Osteocyte (in vitro differentiated cells): ENCODE measurements around the gene FMR1. TPM values are rescaled to one million over a fixed set of nuclear protein-coding genes. Genes with fewer than 3 reads are reported as not detected.

Experiments used
- DNase-seq: peaks from one replicate; pipeline ENCODE4 v3.0.0; 2021; ENCODE audit warnings: mixed read lengths; ENCODE audit not compliant: unreplicated experiment; ENCODE audit errors: extremely low spot score
- H3K27ac Mint-ChIP-seq: one replicate; pipeline ENCODE4 v1.8.0; 2021; ENCODE audit warnings: mild to moderate bottlenecking, mixed read lengths; ENCODE audit not compliant: unreplicated experiment
- H3K27me3 Mint-ChIP-seq: one replicate; pipeline ENCODE4 v1.8.0; 2021; ENCODE audit warnings: mixed read lengths; ENCODE audit not compliant: unreplicated experiment
- H3K36me3 Mint-ChIP-seq: one replicate; pipeline ENCODE4 v1.8.0; 2021; ENCODE audit warnings: mixed read lengths; ENCODE audit not compliant: unreplicated experiment
- H3K4me1 Mint-ChIP-seq: one replicate; pipeline ENCODE4 v1.8.0; 2021; ENCODE audit warnings: mixed read lengths; ENCODE audit not compliant: unreplicated experiment
- H3K4me3 Mint-ChIP-seq: one replicate; pipeline ENCODE4 v1.8.0; 2021; ENCODE audit warnings: mild to moderate bottlenecking, moderate library complexity, mixed read lengths; ENCODE audit not compliant: unreplicated experiment
- H3K9me3 Mint-ChIP-seq: one replicate; pipeline ENCODE4 v1.8.0; 2021; ENCODE audit warnings: mixed read lengths; ENCODE audit not compliant: unreplicated experiment
- total RNA-seq: library from RNA; stranded (reverse); gene quantifications from 2 replicates; pipeline ENCODE4 v1.2.1, GENCODE V29; 2021
- TF ChIP-seq, protein P1 (sequence below): fragments of 200-600 bp; sonication (generic); IDR thresholded peaks from 2 replicates; pipeline ENCODE4 v1.5.0; 2021; ENCODE audit warnings: antibody characterized with exemption, mild to moderate bottlenecking, moderate library complexity

The FMR1 gene
- total RNA-seq, 1 donor from 2014 or later: 59.8 TPM

DNA sequence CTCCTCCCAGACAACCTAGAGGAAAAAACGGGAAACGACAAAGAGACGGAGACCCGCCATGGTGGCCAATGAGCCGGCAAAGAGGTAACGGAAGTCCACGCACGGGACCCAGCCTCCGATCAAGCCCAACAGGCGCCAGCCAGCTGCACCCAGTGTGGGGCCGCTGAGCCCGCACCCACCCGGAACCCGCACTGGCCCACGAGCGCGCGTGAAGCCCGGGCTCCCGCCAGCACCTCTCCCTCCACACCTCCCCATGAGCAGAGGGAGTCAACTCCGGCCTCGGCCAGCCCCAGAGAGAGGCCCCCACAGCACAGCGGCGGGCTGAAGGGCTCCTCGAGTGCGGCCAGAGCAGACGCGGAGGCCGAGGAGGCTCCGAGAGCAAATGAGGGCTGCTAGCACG, 14.6 kb upstream of the FMR1 start:
- TF ChIP-seq, protein P1, sequence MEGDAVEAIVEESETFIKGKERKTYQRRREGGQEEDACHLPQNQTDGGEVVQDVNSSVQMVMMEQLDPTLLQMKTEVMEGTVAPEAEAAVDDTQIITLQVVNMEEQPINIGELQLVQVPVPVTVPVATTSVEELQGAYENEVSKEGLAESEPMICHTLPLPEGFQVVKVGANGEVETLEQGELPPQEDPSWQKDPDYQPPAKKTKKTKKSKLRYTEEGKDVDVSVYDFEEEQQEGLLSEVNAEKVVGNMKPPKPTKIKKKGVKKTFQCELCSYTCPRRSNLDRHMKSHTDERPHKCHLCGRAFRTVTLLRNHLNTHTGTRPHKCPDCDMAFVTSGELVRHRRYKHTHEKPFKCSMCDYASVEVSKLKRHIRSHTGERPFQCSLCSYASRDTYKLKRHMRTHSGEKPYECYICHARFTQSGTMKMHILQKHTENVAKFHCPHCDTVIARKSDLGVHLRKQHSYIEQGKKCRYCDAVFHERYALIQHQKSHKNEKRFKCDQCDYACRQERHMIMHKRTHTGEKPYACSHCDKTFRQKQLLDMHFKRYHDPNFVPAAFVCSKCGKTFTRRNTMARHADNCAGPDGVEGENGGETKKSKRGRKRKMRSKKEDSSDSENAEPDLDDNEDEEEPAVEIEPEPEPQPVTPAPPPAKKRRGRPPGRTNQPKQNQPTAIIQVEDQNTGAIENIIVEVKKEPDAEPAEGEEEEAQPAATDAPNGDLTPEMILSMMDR: no peak
- no peak overlapping the region for H3K4me3 Mint-ChIP-seq
- no peaks in the 10 kb centered on the region for H3K36me3 Mint-ChIP-seq
- H3K27me3 Mint-ChIP-seq: no peaks in the 10 kb centered on the region
- DNase-seq: no peak
- H3K9me3 Mint-ChIP-seq: no peaks in the 10 kb centered on the region
- peaks cover 66% of the 10 kb centered on the region for H3K4me1 Mint-ChIP-seq
- H3K27ac Mint-ChIP-seq: no peak overlapping the region

DNA sequence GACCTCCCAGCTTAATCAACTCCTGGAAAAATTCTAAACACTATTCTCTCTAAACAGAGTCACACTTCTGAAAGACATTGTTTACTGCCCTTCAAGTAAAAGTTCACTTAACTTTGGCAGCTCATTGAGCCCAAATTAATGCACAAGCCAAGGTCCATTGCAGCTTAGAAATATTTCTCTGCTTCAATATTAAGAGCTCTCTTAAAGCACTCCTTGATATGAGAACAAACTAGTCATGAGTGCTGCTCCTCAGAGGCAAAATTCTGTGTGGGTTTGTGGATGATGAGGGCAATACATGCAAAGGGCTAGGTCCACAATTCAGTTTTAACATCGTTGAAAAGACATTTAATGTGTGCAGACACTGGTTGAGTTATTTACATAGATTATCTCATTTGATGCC, 12.8 kb upstream of the FMR1 start:
- no peaks in the 10 kb centered on the region for H3K9me3 Mint-ChIP-seq
- TF ChIP-seq, protein P1: no peak
- no peak overlapping the region for H3K27ac Mint-ChIP-seq

DNA sequence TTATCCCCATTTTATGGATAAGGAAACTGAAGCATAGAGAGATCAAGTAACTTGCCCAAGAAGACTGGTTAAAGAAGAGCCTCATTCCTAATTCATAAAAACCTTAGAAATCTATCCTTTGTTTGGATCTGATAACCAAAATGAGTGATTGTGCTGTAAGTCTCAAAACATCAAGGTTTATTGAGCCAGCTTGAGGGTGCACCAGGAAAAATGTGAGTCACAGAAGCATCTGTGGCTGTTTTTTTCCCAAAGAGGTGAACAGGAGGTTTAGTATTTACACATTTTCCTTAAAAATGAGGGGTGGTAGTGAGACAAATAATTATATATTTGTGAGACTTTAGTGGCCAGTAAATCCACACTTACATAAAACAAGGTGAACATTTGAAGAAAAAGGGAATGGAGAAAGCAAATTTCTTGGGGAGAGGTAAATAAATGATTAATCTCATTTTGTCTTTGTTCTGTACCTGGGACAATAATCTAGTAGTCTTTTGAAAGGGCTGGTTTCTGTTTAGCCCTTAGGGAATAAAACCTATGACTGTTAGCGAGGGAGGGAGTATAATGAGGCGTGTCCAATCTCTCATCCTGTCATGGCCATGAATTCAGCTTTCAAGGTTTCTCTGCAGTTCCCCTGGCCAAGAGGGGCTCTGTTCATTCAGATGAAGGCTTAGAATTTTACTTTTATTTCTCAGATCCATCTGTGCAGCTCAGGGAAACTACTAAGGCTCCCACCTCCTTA, 12.2 kb upstream of the FMR1 start:
- peak overlapping the region; percentile 52 for H3K27ac Mint-ChIP-seq
- H3K4me1 Mint-ChIP-seq: peaks cover 54% of the 10 kb centered on the region
- no peaks in the 10 kb centered on the region for H3K9me3 Mint-ChIP-seq
- no peak for DNase-seq
- H3K36me3 Mint-ChIP-seq: no peaks in the 10 kb centered on the region
- TF ChIP-seq, protein P1: no peak
- H3K4me3 Mint-ChIP-seq: no peak overlapping the region
- no peaks in the 10 kb centered on the region for H3K27me3 Mint-ChIP-seq

More for the DNA sequence above, 12.8 kb upstream of the FMR1 start:
- Mint-ChIP-seq H3K27me3 (no peaks in the 10 kb centered on the region), H3K4me1 (peaks cover 60% of the 10 kb centered on the region), H3K36me3 (no peaks in the 10 kb centered on the region), H3K4me3 (no peak overlapping the region)
- DNase-seq: no peak

DNA sequence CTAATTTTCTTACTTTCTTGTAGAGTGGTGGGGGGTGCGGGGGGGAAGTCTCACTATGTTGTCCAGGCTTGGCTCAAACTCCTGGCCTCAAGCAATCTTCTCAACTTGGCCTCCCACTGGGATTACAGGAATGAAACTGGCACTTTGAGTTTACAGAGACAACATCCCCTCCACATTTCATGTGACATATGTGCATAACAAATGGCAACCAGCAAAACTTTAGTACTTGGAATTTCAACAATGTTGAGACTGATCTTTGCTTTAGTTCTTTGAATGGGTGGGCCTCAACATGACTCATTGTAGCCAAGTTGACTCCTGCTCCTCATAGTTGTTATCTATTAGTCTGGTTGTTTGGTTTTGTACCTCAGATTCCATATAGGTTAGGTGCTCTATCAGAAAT, 11.4 kb upstream of the FMR1 start:
- Mint-ChIP-seq H3K36me3 (no peaks in the 10 kb centered on the region), H3K4me1 (peaks cover 47% of the 10 kb centered on the region), H3K9me3 (no peaks in the 10 kb centered on the region), H3K27me3 (no peaks in the 10 kb centered on the region), H3K27ac (peak overlapping the region; percentile 52), H3K4me3 (no peak overlapping the region)
- TF ChIP-seq, protein P1: no peak
- DNase-seq: no peak

DNA sequence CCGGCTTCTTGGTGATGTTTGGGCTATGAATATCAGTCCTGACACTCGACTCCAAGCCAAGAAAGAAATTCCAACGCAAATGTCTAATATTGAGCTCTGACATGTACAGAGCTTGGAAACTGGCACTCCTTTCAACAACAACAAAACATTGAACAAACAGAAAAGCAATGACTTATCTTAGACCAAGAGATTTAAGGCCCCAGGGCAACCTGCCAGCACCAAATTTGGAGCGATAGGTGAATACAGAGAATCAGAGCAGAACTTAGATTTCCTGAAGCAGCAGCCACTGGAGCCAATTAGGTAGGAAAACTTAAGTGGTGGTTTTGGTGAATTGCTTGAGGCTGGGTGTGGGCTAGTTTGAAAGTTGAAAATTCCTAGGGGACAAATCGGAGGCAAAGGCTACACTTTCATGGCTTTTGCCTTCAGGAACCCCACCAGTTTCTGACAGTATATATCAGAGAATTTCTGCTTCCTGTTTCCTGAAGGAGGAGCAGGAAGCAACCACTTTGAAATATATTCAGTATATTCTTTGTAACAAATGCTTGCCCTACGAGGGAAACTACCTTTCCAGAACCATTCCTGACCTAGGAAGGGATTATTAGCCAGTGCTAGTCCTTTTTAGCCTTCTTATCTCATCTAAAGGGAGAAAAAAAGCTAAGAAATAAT, 10.1 kb upstream of the FMR1 start:
- Mint-ChIP-seq H3K4me3 (no peak overlapping the region), H3K4me1 (peaks cover 38% of the 10 kb centered on the region), H3K27ac (peak overlapping the region; percentile 19), H3K36me3 (no peaks in the 10 kb centered on the region), H3K27me3 (no peaks in the 10 kb centered on the region), H3K9me3 (no peaks in the 10 kb centered on the region)
- DNase-seq: no peak
- TF ChIP-seq, protein P1: no peak
